ENCODE data around the gene LRMDA.

DNA sequence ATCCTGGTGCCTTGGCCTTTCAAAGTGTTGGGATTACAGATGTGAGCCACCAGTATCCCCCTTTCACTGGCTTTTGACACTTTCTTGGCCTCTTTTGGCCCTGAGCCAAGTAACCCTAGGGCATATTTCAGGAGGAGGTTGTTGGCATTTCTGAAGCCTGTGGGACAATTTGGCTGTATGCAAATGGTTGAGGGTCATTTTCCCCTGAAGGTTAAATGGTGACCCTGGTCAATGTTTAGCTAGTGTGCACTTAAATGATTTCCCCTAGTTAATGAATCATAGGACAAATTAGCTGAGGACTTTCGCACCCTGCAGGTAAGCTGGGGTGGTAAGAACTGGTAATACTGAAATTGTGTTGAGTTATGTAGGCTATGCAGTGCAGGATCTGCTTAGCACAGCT is 660.5 kb downstream of the LRMDA start:
- TF ChIP-seq, protein P1, sequence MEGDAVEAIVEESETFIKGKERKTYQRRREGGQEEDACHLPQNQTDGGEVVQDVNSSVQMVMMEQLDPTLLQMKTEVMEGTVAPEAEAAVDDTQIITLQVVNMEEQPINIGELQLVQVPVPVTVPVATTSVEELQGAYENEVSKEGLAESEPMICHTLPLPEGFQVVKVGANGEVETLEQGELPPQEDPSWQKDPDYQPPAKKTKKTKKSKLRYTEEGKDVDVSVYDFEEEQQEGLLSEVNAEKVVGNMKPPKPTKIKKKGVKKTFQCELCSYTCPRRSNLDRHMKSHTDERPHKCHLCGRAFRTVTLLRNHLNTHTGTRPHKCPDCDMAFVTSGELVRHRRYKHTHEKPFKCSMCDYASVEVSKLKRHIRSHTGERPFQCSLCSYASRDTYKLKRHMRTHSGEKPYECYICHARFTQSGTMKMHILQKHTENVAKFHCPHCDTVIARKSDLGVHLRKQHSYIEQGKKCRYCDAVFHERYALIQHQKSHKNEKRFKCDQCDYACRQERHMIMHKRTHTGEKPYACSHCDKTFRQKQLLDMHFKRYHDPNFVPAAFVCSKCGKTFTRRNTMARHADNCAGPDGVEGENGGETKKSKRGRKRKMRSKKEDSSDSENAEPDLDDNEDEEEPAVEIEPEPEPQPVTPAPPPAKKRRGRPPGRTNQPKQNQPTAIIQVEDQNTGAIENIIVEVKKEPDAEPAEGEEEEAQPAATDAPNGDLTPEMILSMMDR (IDR thresholded peaks at IDR 0.05; ENCODE audit: control extremely low read depth in 1 of 3, insufficient read depth in 1 of 3, low read depth in 1 of 3, low read length in 3 of 3), result no peak
- no peak for TF ChIP-seq TEAD4 (IDR thresholded peaks at IDR 0.05; ENCODE audit: low read depth, low read length)
- TF ChIP-seq SUZ12 (IDR thresholded peaks at IDR 0.05; ENCODE audit: low read length), result no peak
- TF ChIP-seq EZH2 (IDR thresholded peaks at IDR 0.05; ENCODE audit: low read depth, low read length, severe bottlenecking), result no peak
- no peak for TF ChIP-seq JUN (IDR thresholded peaks at IDR 0.05; ENCODE audit: low read depth, low read length)
- TF ChIP-seq, protein P2, sequence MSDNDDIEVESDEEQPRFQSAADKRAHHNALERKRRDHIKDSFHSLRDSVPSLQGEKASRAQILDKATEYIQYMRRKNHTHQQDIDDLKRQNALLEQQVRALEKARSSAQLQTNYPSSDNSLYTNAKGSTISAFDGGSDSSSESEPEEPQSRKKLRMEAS (IDR thresholded peaks at IDR 0.05), result no peak
- TF ChIP-seq GABPA (IDR thresholded peaks at IDR 0.05; ENCODE audit: borderline replicate concordance, insufficient read depth, low read length), result no peak
